ENCODE data around the gene PRSS56.

The PRSS56 gene

GRCh38 chr2:232534940-232535651 is 14.9 kb downstream of the PRSS56 start:
- TF ChIP-seq CREB1 (IDR thresholded peaks at IDR 0.05; ENCODE audit: low read depth): no peak
- no peak for TF ChIP-seq TAF1 (IDR thresholded peaks at IDR 0.05; ENCODE audit: low read depth)
- no peak for TF ChIP-seq NFIC (IDR thresholded peaks at IDR 0.05)
- no peak for TF ChIP-seq YY1 (IDR thresholded peaks at IDR 0.05; ENCODE audit: low read depth)
- no peak for TF ChIP-seq TEAD4 (IDR thresholded peaks at IDR 0.05)
- no peak for TF ChIP-seq RAD21 (IDR thresholded peaks at IDR 0.05; ENCODE audit: low read depth)
- no peak for TF ChIP-seq TCF12 (IDR thresholded peaks at IDR 0.05; ENCODE audit: low read depth)
- no peak for TF ChIP-seq MAX (IDR thresholded peaks at IDR 0.05)
- no peak for TF ChIP-seq USF1 (IDR thresholded peaks at IDR 0.05)
- no peak for TF ChIP-seq ZBTB7A (IDR thresholded peaks at IDR 0.05; ENCODE audit: low read depth)
- TF ChIP-seq EGR1 (IDR thresholded peaks at IDR 0.05): no peak
- no peak for TF ChIP-seq REST (IDR thresholded peaks at IDR 0.05; ENCODE audit: low read depth)
- TF ChIP-seq FOXM1 (IDR thresholded peaks at IDR 0.05; ENCODE audit: borderline replicate concordance, low read depth): no peak
- no peak for TF ChIP-seq CEBPB (IDR thresholded peaks at IDR 0.05)
- no peak for TF ChIP-seq EP300 (IDR thresholded peaks at IDR 0.05; ENCODE audit: borderline replicate concordance)

- TF ChIP-seq ZBTB7A (IDR thresholded peaks at IDR 0.05; ENCODE audit: low read depth): no peak
- TF ChIP-seq NFIC (IDR thresholded peaks at IDR 0.05): no peak
- no peak for TF ChIP-seq CEBPB (IDR thresholded peaks at IDR 0.05)
- TF ChIP-seq USF1 (IDR thresholded peaks at IDR 0.05): no peak
- no peak for TF ChIP-seq RAD21 (IDR thresholded peaks at IDR 0.05; ENCODE audit: low read depth)
- TF ChIP-seq CREB1 (IDR thresholded peaks at IDR 0.05; ENCODE audit: low read depth): no peak
- TF ChIP-seq FOXM1 (IDR thresholded peaks at IDR 0.05; ENCODE audit: borderline replicate concordance, low read depth): no peak
Measured at GRCh38 chr2:232535761-232536530, 15.8 kb downstream of the PRSS56 start.

GRCh38 chr2:232537079-232537478 is 16.9 kb downstream of the PRSS56 start:
- peak; percentile 38 for TF ChIP-seq RAD21 (IDR thresholded peaks at IDR 0.05; ENCODE audit: low read depth)
- no peak for TF ChIP-seq REST (IDR thresholded peaks at IDR 0.05; ENCODE audit: low read depth)
- TF ChIP-seq USF1 (IDR thresholded peaks at IDR 0.05): no peak
- TF ChIP-seq CREB1 (IDR thresholded peaks at IDR 0.05; ENCODE audit: low read depth): no peak
- no peak for TF ChIP-seq FOXM1 (IDR thresholded peaks at IDR 0.05; ENCODE audit: borderline replicate concordance, low read depth)

- TF ChIP-seq RAD21 (IDR thresholded peaks at IDR 0.05; ENCODE audit: low read depth) (no peak), NFIC (IDR thresholded peaks at IDR 0.05) (no peak), FOXM1 (IDR thresholded peaks at IDR 0.05; ENCODE audit: borderline replicate concordance, low read depth) (no peak), TAF1 (IDR thresholded peaks at IDR 0.05; ENCODE audit: low read depth) (no peak), MAX (IDR thresholded peaks at IDR 0.05) (no peak), REST (IDR thresholded peaks at IDR 0.05; ENCODE audit: low read depth) (no peak), CREB1 (IDR thresholded peaks at IDR 0.05; ENCODE audit: low read depth) (no peak), EP300 (IDR thresholded peaks at IDR 0.05; ENCODE audit: borderline replicate concordance) (no peak), TEAD4 (IDR thresholded peaks at IDR 0.05) (no peak), YY1 (IDR thresholded peaks at IDR 0.05; ENCODE audit: low read depth) (no peak), ZBTB7A (IDR thresholded peaks at IDR 0.05; ENCODE audit: low read depth) (no peak)
Measured at GRCh38 chr2:232537499-232537898, 17.3 kb downstream of the PRSS56 start.
